ENCODE measurements around the gene CDK8. TPM values are rescaled to one million over a fixed set of nuclear protein-coding genes. Genes with fewer than 3 reads are reported as not detected.

The CDK8 gene
- total and polyA plus RNA-seq, 9 of the 15 experiments (the other 6 are each of a cell fraction or from before 2014, with no cell fraction given), result 11.3 to 33.7 (median 20.3) TPM

DNA sequence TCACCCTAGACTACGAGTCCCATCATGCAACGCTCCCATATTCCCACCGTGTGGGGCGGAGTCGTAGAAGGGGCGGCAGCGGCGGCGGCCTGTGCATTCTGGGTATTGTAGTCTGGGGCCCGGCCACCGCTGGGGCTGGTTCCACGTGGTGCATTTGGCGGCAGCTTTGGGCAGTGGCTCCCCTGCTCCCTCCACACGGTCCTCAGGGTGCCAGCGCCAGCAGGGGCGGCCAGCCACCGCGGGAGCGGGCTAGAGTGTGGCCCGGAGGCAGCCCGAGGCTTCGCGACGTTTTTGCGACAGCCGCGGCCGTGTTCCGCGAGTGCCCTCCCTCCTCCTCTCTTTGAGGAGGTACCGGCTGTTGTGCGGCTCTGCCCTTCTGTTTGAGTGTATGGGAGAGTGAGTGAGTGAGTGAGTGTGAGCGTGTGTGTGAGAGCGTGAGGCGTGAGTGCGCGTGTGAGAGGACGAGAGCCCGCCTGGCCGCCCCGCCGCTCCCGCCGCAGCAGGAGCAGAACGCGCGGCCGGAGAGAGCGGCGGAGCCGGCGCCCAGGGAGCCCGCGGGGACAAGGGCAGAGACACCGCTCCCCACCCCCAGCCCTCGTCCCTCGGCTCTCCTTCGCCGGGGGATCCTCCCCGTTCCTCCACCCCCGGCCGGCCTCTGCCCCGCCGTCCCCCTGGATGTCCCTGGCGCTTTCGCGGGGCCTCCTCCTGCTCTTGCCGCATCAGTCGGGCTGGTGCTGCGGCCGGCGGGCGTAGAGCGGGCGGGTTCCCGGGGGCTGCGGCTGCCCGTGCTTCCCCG lies at the start of gene CDK8 (continued):
- TF ChIP-seq, protein P1, sequence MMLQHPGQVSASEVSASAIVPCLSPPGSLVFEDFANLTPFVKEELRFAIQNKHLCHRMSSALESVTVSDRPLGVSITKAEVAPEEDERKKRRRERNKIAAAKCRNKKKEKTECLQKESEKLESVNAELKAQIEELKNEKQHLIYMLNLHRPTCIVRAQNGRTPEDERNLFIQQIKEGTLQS (IDR thresholded peaks at IDR 0.05), result no peak
- TF ChIP-seq, protein P1 (CRISPR knock-in tag; conservative IDR thresholded peaks at IDR 0.05), result no peak
- TF ChIP-seq, protein P2, sequence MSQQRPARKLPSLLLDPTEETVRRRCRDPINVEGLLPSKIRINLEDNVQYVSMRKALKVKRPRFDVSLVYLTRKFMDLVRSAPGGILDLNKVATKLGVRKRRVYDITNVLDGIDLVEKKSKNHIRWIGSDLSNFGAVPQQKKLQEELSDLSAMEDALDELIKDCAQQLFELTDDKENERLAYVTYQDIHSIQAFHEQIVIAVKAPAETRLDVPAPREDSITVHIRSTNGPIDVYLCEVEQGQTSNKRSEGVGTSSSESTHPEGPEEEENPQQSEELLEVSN (IDR thresholded peaks at IDR 0.05; ENCODE audit: borderline replicate concordance in 1 of 2, extremely low read depth in 1 of 2, insufficient read depth in 1 of 2, insufficient read length in 1 of 2, low read depth in 1 of 2, low read length in 1 of 2, poor library complexity in 1 of 2, severe bottlenecking in 1 of 2), result peak; percentile 39 to 67
- no peak for TF ChIP-seq PYGO2 (tag; IDR thresholded peaks at IDR 0.05)
- TF ChIP-seq ELF2 (CRISPR knock-in tag; IDR thresholded peaks at IDR 0.05), result no peak
- TF ChIP-seq ZNF764 (CRISPR knock-in tag; IDR thresholded peaks at IDR 0.05; ENCODE audit: low read depth), result no peak
- TF ChIP-seq, protein P3, sequence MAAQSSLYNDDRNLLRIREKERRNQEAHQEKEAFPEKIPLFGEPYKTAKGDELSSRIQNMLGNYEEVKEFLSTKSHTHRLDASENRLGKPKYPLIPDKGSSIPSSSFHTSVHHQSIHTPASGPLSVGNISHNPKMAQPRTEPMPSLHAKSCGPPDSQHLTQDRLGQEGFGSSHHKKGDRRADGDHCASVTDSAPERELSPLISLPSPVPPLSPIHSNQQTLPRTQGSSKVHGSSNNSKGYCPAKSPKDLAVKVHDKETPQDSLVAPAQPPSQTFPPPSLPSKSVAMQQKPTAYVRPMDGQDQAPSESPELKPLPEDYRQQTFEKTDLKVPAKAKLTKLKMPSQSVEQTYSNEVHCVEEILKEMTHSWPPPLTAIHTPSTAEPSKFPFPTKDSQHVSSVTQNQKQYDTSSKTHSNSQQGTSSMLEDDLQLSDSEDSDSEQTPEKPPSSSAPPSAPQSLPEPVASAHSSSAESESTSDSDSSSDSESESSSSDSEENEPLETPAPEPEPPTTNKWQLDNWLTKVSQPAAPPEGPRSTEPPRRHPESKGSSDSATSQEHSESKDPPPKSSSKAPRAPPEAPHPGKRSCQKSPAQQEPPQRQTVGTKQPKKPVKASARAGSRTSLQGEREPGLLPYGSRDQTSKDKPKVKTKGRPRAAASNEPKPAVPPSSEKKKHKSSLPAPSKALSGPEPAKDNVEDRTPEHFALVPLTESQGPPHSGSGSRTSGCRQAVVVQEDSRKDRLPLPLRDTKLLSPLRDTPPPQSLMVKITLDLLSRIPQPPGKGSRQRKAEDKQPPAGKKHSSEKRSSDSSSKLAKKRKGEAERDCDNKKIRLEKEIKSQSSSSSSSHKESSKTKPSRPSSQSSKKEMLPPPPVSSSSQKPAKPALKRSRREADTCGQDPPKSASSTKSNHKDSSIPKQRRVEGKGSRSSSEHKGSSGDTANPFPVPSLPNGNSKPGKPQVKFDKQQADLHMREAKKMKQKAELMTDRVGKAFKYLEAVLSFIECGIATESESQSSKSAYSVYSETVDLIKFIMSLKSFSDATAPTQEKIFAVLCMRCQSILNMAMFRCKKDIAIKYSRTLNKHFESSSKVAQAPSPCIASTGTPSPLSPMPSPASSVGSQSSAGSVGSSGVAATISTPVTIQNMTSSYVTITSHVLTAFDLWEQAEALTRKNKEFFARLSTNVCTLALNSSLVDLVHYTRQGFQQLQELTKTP (IDR thresholded peaks at IDR 0.05; ENCODE audit: low read depth in 1 of 2, partially characterized antibody in 2 of 2), result peak in 1 of 2 experiments; percentile 96
- no peak for TF ChIP-seq HNRNPH1 (optimal IDR thresholded peaks at IDR 0.05; ENCODE audit: low read depth, low read length)
- no peak for TF ChIP-seq MTA1 (IDR thresholded peaks at IDR 0.05; ENCODE audit: borderline replicate concordance)
- TF ChIP-seq MAFK (IDR thresholded peaks at IDR 0.05; ENCODE audit: low read length), result no peak
- TF ChIP-seq, protein P4, sequence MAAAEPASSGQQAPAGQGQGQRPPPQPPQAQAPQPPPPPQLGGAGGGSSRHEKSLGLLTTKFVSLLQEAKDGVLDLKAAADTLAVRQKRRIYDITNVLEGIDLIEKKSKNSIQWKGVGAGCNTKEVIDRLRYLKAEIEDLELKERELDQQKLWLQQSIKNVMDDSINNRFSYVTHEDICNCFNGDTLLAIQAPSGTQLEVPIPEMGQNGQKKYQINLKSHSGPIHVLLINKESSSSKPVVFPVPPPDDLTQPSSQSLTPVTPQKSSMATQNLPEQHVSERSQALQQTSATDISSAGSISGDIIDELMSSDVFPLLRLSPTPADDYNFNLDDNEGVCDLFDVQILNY (CRISPR knock-in tag; IDR thresholded peaks at IDR 0.05), result no peak
- TF ChIP-seq ELF1 (tag; IDR thresholded peaks at IDR 0.05), result no peak
- TF ChIP-seq PTTG1 (tag; IDR thresholded peaks at IDR 0.05; ENCODE audit: low read depth), result no peak
- no peak for TF ChIP-seq EP300 (IDR thresholded peaks at IDR 0.05; ENCODE audit: low read length)
- no peak for TF ChIP-seq ZNF778 (CRISPR knock-in tag; IDR thresholded peaks at IDR 0.05)
- no peak for TF ChIP-seq ZEB2 (IDR thresholded peaks at IDR 0.05)
- TF ChIP-seq U2AF1 (optimal IDR thresholded peaks at IDR 0.05; ENCODE audit: low read depth, low read length), result no peak
- TF ChIP-seq RBM39 (optimal IDR thresholded peaks at IDR 0.05; ENCODE audit: low read depth, low read length), result no peak
- peak; percentile 70 for TF ChIP-seq L3MBTL2 (IDR thresholded peaks at IDR 0.05)
- no peak for TF ChIP-seq ZKSCAN3 (CRISPR knock-in tag; IDR thresholded peaks at IDR 0.05)
- TF ChIP-seq OTX1 (CRISPR knock-in tag; IDR thresholded peaks at IDR 0.05), result no peak
- TF ChIP-seq SMAD3 (CRISPR knock-in tag; conservative IDR thresholded peaks at IDR 0.05), result no peak

Data from K562 (cell line).